IPS-15b (cell line): ENCODE data around the gene TK2.
"Not testable (repeated sequence)": the region's sequence is repeated elsewhere in the genome, so short reads cannot be mapped to it uniquely, and the experiment has no call there.

Source experiments
- H3K27me3 ChIP-seq: one replicate; pipeline ENCODE4 v1.6.1; 2013; ENCODE audit warnings: low read length; ENCODE audit not compliant: control insufficient read depth, insufficient read depth
- H3K36me3 ChIP-seq: one replicate; pipeline ENCODE4 v1.6.1; 2013; ENCODE audit warnings: low read length; ENCODE audit not compliant: control insufficient read depth, insufficient read depth
- H3K4me1 ChIP-seq: one replicate; pipeline ENCODE4 v1.6.1; 2013; ENCODE audit warnings: mild to moderate bottlenecking, low read length; ENCODE audit not compliant: control insufficient read depth, insufficient read depth
- H3K4me3 ChIP-seq: one replicate; pipeline ENCODE4 v1.5.1; 2013; ENCODE audit warnings: low read depth, low read length
- H3K9ac ChIP-seq: one replicate; pipeline ENCODE4 v1.6.1; 2013; ENCODE audit warnings: low read depth, mild to moderate bottlenecking, low read length
- H3K9me3 ChIP-seq: one replicate; pipeline ENCODE4 v1.6.1; 2013; ENCODE audit warnings: mild to moderate bottlenecking, low read length; ENCODE audit not compliant: control insufficient read depth, insufficient read depth

The TK2 gene

DNA sequence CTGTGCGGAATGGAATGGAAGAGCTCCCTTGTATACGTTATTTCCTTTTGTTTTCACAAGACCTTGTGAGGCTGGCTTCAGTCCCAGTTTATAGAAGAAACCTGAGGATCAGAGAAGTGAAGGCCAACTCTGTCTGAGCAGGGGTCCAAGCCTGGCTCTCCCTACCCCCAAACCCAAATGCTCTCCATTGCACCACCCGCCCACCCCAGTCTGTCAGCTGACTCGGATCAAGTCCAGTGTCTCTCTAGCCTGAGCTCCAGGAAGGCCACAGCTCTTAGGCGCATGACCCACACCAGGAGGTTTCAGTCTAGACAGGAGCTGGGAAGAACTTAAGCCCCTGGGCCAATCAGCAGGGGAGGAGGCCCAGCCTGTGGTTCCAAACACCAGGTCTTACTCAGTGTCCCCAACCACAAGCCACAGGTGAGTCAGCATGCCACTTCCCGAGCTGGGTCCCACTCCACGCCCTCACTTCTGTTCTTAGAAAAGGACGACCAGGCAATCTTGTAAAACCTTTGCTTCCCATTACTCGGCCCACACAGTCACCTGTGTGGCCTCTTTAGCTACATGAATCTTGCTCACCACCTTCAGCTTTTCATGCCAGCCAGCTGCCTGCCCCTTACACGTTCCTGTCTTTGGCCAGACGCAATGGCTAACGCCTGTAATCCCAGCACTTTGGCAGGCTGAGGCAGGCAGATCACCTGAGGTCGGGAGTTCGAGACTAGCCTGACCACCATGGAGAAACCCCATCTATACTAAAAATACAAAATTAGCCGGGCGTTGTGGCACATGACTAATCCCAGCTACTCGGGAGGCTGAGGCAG lies 27.8 kb downstream of the TK2 start:
- no peaks in the 10 kb centered on the region for H3K36me3 ChIP-seq
- H3K4me3 ChIP-seq = no peak overlapping the region
- no peaks in the 10 kb centered on the region for H3K4me1 ChIP-seq
- no peaks in the 10 kb centered on the region for H3K9me3 ChIP-seq
- H3K27me3 ChIP-seq = no peaks in the 10 kb centered on the region
- no peak overlapping the region for H3K9ac ChIP-seq

DNA sequence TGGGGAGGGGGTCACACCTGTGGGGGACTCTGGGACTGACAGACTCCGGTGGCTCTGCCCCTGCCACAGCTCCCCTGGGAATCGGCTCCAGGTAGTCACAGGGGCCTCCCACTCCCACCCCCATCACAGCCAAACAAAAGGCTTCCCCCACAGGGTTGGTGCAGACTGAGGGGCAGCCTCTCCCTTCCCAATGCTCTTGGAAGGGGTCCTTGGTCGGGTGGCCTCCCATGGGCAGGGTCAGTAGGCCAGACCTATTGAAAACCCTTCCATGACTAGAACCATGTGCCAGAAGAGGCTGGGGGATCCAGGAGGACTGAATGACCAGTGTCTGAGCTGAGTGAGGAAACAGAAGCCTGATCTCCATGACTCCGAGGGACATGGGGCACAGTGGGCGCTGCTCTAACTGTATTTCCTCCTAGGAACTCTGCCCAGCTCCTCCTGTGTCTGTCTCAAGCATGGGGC lies 28.6 kb downstream of the TK2 start:
- Histone ChIP-seq H3K9ac (no peak overlapping the region), H3K27me3 (no peaks in the 10 kb centered on the region), H3K4me1 (no peaks in the 10 kb centered on the region), H3K4me3 (no peak overlapping the region), H3K9me3 (no peaks in the 10 kb centered on the region), H3K36me3 (no peaks in the 10 kb centered on the region)

DNA sequence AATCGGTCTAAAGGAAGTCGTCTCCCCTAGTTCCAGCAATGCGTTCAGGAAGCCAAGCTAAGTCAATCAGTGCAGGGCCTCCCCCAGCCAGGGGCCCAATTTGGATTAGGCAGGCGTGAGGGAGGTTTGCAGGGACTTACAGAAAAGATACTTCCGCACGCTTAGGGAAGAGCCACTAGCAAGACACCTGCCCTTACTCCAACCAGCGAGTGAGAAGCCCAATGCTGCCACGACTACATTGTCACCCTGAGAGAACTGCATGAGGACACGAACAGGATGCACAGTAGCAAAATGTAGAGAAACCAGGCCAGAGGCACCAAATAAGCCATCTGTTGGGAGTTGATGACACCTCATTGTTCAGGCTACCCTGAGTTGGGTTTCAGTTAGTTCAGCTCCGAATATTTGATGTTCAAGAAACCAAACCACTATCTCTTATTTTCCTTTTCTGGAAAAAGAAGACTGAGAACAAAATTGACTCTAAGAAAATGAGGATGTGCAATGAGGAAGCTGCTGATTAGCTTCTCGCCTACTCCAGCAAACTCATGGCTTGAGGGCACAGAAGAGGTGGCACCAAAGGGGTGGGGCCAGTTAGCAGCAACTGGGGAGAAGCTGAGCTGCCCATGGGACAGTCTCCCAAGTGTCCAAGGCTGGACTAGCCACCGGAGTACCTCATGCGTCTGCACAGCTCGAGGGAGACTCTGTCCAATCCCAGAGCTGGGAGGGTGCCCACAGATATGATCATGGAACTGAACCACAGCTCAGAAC lies 29.3 kb downstream of the TK2 start:
- no peak overlapping the region for H3K4me3 ChIP-seq
- H3K27me3 ChIP-seq = no peaks in the 10 kb centered on the region
- H3K4me1 ChIP-seq = no peaks in the 10 kb centered on the region
- no peak overlapping the region for H3K9ac ChIP-seq
- H3K9me3 ChIP-seq = no peaks in the 10 kb centered on the region
- H3K36me3 ChIP-seq = no peaks in the 10 kb centered on the region

DNA sequence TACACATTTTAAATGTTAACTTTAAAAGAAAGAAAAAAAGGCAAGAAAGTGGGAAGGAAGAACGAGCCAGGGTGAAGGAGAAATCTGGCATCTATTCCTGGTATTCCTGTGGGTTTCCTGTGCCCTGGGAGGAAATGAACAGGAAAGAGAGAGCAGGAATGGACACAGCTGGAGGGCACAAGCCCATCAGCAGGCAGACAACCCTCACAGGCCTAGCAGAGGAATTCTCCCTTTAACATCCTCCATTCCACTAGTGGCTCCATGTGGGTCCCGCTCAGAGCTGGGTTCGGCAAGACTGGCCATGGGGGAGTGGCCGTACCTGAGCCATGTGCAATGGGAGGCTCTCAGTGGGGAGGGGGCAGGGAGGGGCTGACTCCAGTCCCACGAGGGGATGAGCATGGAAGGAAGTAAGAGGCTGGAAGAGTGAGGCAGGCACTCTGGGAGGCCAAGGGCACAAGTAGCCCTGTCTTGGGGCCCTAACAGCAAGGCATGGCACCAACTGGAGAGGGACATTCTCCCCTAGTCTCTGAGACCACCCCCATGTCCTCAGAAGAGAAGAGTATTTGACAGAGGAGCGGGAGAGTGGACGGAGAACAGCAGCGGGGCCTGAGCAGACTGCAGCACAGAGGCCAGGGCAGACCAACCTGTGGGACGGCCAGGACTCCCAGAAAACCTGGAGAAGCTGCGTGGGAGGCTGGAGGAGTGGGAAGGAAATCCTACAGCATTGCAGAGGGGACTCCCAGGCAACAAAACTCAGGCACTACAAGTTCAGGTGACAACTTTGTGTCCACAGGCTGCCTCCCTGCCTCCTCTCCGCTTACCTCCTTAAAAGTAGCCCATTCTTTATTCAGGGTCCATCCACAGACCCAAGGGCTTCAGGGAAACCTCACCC lies 30.2 kb downstream of the TK2 start:
- Histone ChIP-seq H3K27me3 (no peaks in the 10 kb centered on the region), H3K36me3 (no peaks in the 10 kb centered on the region), H3K4me3 (no peak overlapping the region), H3K4me1 (no peaks in the 10 kb centered on the region), H3K9me3 (no peaks in the 10 kb centered on the region), H3K9ac (no peak overlapping the region)

DNA sequence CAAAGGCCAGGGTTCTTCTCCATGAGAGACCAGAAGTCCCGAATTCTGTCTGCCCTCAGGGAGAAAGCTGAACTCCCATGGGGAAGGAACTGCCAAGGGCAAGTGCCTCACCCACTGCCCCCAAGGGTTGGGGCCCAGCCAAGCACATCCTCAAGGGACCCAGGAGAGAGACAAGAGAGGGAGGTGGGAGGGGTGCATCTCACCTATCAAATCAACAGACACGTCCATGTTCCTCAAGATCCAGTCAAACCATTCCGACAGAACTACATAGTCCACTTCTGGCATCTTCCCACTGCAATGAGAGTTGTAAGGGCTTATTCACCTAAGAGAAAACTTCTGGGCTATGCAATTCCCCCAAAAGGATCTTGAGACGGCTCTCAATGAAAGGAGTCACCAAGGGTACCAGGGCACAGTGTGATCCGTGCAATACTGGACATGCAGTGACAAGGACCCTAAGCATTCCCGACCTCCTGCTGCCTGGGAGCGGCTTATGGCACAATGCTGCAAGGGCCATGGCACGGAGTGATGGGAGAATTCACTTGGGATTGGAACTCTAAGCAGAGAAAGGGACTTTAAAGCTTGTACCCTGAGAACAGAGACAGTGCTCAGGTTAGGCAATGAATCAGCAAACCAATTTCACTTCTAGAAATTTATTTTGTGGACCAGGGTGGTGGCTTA lies 32.2 kb downstream of the TK2 start:
- Histone ChIP-seq H3K27me3 (no peaks in the 10 kb centered on the region), H3K4me1 (no peaks in the 10 kb centered on the region), H3K36me3 (no peaks in the 10 kb centered on the region), H3K9me3 (no peaks in the 10 kb centered on the region), H3K9ac (peak overlapping the region; percentile 1), H3K4me3 (no peak overlapping the region)

DNA sequence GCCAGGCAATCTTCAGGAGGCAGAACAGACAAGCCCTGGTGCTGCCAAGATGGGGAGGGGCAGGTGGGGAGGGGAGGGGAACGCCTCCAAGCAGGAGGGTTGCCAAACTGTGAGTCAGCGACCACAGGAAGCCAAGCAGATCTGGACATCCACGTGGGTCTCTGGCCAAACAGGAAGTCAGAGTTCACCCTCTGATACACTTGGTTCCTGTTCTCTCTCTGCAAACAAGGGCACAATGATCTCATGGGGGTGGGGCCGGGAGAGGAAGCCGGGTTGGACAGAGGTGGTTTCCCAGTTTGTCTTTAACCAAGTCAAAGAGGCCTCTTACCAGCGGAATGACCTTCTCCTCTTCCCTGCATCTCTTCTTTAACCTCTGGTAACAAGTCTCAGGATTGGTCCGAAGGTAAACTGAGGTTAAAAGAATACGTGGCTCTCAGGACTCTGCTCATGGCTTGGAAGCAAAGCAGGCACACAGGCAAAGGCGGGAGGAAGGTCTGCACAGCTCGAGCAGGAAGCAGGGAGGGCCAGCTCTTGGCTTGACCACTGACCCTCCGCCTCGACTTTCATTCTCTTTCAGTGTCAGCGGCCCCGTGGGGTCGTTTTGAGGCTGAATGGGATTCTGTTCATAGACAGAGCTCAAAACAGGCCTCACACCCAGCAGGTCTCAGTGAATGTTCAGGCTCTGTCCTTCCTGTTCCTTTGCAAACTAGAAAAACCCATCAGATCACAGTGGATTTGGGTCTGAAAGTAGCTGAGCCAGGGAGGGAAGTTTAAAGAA lies 32.9 kb downstream of the TK2 start:
- Histone ChIP-seq H3K9ac (peak overlapping the region; percentile 1), H3K4me1 (no peaks in the 10 kb centered on the region), H3K4me3 (no peak overlapping the region), H3K36me3 (no peaks in the 10 kb centered on the region), H3K9me3 (no peaks in the 10 kb centered on the region), H3K27me3 (no peaks in the 10 kb centered on the region)

DNA sequence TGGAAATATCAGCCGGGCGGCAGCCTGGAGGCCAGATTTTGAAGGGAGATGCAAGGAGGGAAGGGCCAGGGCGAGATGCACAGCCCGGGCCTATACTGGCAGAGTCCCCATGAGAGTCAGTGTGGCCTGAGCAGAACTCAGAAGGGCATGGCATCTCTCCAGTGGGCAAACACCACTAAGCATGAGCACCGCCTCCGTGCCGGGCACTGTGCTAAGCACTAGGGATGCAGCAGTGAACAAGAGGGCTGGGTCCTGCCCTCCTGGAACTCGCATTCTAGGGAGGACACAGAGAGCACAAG lies 33.5 kb downstream of the TK2 start:
- Histone ChIP-seq H3K9ac (no peak overlapping the region), H3K36me3 (no peaks in the 10 kb centered on the region), H3K4me3 (no peak overlapping the region), H3K4me1 (peaks cover 3% of the 10 kb centered on the region), H3K27me3 (no peaks in the 10 kb centered on the region), H3K9me3 (no peaks in the 10 kb centered on the region)

DNA sequence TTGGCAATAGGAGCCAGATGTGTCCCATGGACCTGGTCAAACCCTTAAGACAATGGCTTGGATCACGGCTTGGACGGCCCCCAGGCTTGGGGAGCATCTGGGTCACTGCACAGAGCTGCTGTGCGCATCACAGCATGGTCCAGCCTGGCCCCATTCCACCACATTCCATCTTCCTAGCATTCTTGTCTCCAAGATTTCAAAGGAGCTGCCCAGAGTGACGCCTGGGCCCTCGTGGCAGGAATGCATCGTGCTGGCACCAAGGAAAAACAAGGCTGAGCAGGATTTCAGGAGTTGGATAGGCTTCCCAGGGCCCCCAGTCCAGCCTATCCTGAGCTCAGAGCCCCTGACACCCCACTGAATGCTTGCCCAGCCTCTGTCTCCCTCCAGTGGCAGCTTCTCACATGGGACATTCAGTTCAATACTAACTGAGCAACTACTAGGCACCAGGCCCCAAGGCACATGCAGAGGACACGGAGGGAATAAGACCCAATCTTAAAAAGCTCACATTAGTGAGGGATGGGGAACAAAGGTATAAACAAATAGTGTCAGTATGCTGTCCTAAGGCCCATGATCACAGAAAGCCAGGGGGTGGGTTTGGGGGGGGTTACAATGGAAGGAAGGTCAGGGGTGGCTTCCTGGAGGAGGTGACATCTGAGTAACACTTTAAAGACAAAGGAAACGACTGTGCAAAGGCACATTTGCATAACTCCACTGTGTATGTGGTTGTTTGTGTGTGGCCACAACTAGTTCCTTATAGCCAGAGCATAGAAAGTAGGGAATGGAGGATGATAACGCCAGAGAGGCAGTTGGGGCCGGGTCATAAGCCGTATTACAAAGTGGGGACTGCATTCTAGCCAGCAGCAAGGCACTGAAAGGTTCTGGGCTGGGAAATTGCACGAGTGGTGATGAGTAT lies 34.1 kb downstream of the TK2 start:
- Histone ChIP-seq H3K36me3 (no peaks in the 10 kb centered on the region), H3K9me3 (no peaks in the 10 kb centered on the region), H3K4me3 (no peak overlapping the region), H3K27me3 (no peaks in the 10 kb centered on the region), H3K4me1 (peaks cover 9% of the 10 kb centered on the region), H3K9ac (no peak overlapping the region)

DNA sequence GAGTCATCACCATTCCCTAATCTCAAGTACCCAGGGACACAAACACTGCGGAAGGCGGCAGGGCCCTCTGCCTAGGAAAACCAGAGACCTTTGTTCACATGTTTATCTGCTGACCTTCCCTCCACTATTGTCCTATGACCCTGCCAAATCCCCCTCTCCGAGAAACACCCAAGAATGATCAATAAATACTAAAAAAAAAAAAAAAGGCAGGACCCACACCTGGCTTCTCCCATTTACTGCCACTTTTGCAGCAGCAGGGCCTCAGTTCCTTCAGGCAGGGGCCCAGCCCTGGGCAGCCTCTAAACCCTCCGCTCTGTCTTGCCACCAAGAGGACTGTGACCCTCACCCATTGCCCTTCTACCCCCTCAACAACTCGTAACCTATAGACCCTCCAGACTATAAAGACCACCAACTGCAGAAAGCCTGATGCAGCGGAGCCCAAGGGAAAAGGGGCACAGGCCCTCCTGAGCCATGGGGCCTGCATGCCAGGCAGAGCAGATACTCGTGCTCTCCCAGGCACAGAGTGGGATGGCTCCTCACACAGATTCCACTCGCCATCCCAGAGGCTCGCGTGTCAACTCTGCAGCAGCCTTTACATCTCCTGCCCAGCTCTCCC lies 34.8 kb downstream of the TK2 start:
- peaks cover 10% of the 10 kb centered on the region for H3K4me1 ChIP-seq
- H3K4me3 ChIP-seq, H3K27me3 ChIP-seq, H3K9me3 ChIP-seq, H3K36me3 ChIP-seq, H3K9ac ChIP-seq: not testable (repeated sequence)

DNA sequence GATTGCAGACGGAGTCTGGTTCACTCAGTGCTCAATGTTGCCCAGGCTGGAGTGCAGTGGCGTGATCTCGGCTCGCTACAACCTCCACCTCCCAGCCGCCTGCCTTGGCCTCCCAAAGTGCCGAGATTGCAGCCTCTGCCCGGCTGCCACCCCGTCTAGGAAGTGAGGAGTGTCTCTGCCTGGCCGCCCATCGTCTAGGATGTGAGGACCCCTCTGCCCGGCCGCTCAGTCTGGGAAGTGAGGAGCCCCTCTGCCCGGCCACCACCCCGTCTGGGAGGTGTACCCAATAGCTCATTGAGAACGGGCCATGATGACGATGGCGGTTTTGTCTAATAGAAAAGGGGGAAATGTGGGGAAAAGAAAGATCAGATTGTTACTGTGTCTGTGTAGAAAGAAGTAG lies 35.5 kb downstream of the TK2 start:
- H3K9ac ChIP-seq, H3K4me3 ChIP-seq, H3K27me3 ChIP-seq, H3K36me3 ChIP-seq, H3K9me3 ChIP-seq: not testable (repeated sequence)
- peaks cover 10% of the 10 kb centered on the region for H3K4me1 ChIP-seq
